Stimulated activated CD4-positive, alpha-beta T cell treated with anti-CD3 and anti-CD28 coated beads, Interleukin-1b, Interleukin-23, amount 100 ng/mL, for 1 hour (primary cell): ENCODE data around the gene FBXL7.

Experiments used
- DNase-seq, 2 donors: peaks; one replicate each; pipeline ENCODE4 v3.0.0-alpha.2; 2020; ENCODE audit warnings: low read depth in 2 of 2

FBXL7 gene

DNA sequence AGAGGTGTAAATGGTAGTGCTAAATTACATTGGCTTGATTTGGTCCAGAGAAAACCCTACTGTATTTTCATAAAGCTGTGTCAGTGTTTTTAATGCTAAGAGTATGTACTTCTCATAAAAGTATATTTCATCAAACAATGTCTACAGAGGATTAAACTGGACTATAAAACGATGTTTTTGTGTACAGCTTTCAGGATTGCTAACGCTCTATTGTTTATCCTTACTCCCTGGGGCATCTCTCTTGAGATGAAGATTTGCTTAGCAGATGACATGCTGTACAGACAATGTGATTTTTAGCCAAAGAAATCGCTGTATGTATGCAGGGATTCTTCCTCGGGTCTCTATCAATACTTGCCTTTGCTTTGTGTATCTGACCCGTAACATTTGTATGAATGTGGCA, 216.0 kb downstream of the FBXL7 start:
- DNase-seq: no peak

- no peak for DNase-seq
Observed at GRCh38 chr5:15717001-15717400, 217.0 kb downstream of the FBXL7 start.

DNA sequence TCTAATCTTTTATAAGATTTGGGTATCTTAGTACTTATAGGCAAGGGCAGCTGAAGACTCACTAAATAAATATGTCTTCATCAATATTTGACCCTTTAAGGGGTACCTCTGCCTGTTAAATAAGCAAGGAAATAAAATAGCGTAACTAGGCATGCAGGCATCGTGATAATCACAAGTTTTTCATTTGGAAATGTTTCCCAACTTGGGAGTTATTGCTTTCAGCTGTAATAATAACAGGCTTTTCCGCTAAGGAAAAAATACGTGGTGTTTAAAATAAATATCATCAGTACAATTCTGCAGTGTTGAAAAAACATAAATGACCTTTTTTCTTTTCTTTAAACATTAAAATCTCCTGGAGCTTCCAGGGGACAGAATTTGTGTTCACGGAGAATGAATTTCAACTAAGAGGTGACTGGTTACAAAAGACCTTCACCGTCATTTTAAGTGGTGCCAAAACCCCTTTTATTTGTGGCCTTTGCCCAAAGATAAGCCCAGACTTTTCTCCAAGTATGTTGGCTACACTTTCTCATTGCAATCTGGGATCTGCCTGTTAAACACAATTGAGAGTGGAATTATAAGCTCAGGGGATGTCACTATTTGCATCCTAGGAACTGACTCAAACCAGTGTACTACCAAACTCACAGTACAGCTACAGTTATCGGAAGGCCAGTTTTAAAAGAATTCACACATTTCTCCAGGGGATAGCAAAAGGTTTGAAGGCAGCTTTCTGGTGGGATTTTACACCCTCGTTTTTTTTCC, 218.6 kb downstream of the FBXL7 start:
- DNase-seq: no peak

GRCh38 chr5:15719784-15720183, 219.8 kb downstream of the FBXL7 start:
- DNase-seq: no peak

DNA sequence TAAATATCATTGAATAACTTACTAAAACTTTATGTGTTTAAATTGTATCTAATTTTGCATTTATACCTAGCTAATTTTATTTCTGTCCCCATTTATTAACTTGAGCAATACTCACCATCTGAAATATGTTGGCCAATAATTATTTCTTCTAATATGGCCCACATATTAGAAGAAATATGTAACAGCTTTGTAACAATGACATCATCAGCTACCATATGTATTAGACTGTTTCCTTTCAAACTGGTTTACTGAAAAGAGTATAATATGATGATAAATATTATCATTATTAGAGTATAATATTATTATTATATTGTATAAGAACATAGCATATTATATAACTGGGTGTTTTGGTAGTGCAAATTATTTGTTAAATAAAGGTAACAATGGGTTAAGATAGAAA, 220.5 kb downstream of the FBXL7 start:
- DNase-seq: no peak

- DNase-seq: no peak
Observed at GRCh38 chr5:15722305-15722704, 222.3 kb downstream of the FBXL7 start.

- DNase-seq: no peak
Observed at GRCh38 chr5:15727375-15727774, 227.4 kb downstream of the FBXL7 start.

DNA sequence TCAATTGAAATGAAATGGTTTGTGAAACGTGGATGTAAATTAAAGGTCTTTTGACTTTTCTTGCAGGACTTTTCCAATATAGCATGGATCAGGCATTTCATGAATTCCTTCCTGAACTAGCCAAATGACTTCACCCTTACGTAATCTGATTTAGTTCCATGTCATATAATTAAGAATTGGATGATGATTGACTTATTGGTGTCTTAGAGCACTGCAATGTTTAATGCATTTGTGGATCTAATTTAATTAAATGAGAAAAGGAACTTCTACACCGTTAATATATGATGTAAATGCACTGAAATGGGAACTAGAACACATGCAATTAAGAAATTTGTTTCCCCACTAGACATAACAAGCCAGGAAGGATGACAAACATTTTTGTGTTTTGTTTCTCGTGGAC, 228.8 kb downstream of the FBXL7 start:
- no peak for DNase-seq

DNA sequence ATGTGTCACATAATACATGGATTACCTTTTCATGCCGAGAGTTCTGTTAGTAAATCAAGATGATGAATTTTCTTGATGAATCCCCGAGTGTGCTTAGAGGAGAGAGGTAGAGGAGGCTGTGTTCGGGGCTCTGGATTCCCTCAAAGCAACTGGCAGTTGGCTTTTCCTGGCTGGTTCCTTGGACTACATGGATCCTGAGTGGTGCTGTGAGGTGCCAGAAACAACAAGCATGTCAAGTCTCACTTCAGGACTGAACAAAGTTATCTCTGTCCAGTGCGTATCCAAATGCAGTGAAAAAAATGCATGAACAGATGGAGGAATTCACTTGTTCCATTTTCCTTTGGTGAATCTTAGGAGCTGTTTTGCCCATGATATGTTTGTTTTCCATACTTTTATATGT, 231.7 kb downstream of the FBXL7 start:
- no peak for DNase-seq

DNA sequence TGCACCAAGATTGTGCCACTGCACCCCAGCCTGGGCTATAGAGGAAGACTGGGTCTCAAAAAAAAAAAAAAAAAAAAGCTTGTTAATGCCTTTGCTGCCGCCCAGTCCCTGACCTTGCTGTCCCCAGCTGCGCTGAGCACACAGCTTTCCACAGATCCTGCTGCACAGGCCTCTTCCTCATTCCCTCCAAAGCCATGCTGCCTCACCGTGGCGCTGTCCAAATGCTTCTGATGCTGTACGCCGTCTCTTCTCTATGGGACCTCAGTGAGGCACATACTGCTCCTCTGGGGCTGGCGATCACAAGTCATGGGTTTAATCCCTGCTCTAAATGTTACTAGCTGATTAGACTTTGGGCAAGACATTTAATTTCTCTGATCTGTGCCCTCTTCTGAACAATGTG, 234.1 kb downstream of the FBXL7 start:
- DNase-seq: no peak

DNA sequence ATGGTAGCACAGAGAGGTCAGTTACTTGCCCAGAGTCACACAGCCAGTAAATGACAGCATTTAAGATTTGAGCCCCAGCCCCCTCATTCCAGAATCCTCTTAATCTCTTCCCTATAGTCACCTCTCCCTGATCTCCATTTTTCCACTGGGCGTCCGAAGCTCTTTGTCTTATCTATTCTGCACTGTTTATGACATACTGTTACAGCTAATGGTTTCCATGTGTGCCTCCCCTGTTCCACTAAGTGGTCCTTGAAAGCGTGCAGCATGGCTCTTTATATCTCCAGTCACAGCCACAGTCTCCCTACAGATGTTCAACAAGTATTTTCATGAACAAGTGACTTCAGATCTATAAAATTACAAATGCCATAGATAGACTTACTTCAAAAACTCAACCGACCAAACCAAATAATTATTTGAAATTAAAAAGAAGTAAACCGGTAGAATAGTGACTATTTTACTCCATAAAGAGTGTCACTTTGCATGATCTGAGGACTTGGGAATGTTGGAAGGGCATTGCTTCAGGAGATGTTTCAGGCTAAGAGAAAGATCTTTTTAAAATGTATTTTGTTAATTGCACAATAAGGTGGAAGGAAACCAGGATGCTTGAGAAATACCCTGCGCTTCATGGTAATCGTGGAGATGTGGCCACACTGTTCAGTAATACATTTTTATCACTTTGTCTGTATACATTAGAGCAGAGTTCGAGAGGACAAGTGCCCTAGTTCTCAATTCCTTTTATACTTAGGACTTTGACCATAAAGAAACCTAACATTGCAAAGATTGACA, 237.2 kb downstream of the FBXL7 start:
- no peak for DNase-seq

DNA sequence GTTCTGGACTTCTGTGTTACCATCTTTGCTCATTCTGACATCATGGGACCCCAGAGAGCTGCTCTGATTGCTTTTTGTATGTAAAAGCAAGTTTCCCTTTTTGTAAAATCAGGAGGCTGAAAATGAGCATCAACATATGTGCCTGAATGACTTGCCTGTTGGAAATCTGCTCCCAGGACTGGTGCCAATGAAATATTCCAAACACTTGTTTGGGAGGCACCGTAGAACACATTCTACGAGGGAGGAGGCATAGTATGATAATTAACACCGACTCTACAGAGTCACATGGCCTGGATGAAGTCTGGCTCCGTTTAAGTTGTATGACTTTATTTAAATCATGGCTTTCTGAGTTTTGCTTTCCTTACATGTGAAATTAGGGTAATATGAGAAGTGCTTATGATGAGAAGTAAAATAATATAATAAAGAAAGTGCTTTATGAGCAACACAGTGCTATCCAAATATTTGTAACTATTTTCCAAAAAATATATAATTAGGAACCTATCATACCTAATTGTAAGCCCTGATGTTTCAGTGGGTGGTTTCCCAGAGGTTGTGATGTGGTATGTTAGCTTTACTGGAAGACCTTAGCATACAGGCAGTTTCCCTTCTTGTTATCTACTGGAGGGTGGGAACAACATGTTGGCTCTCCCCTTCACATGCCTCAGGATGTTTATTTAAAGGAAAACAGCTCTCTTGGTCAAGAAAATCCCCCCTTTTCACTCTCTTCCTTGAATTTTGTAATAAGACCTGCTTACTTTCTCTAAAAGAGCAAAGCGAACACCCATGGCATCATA, 238.1 kb downstream of the FBXL7 start:
- DNase-seq: no peak

- DNase-seq: no peak
Observed at GRCh38 chr5:15740383-15740782, 240.4 kb downstream of the FBXL7 start.

DNA sequence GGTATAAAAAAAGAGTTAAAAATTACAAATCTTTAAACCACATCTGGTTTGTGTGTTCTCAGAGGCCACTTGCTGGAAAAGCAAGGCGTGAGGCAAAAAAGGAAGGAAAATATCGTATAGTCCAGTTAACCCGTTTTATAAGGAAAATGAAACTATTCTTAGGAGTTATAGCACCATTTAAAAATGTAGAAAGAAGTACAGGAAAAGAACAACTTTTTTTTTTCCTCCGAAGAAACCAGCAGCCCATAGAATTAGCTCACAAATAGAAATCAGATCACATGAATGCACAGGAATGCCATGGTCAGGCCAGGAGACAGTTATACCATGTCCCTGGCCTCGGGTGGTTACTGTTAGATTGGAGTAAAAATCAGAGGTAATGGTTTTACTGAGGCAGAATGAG, 241.6 kb downstream of the FBXL7 start:
- no peak for DNase-seq

GRCh38 chr5:15746833-15747232, 246.9 kb downstream of the FBXL7 start:
- DNase-seq: no peak

DNA sequence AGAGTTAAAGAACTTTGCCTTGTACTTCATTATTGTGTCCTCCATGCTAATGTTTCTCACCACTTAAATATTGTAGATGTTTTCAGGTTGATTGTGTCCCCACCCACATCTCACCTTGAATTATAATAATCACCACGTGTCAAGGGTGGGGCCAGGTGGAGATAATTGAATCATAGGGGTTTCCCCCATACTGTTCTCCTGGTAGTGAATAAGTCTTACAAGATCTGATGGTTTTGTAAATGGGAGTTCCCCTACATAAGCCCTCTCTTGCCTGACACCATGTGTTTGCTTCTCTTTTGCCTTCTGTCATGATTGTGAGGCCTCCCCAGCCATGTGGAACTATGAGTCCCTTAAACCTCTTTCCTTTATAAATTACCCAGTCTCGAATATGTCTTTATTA, 248.3 kb downstream of the FBXL7 start:
- no peak for DNase-seq

- DNase-seq: no peak
Observed at GRCh38 chr5:15752663-15753285, 252.8 kb downstream of the FBXL7 start.

DNA sequence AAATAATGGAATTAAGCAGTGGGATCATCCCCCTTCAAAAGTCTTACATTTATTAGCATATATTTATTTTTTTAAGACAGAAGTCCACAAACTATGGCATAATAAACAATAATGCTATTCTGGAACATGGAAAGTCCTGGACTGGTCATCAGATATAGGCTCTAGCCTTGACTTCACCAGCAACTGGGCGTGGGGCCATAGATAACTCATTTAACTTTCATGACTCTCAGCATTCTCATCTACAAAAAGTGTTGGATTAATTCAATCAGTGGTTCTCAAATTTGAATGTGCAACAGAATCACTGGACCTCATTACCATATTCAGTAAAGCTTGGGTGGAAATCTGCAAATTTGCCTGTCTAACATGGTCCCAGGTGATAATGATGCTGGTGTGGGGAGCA, 253.8 kb downstream of the FBXL7 start:
- no peak for DNase-seq

GRCh38 chr5:15757103-15757502, 257.1 kb downstream of the FBXL7 start:
- no peak for DNase-seq

- DNase-seq: no peak
Observed at GRCh38 chr5:15757619-15758018, 257.6 kb downstream of the FBXL7 start.

DNA sequence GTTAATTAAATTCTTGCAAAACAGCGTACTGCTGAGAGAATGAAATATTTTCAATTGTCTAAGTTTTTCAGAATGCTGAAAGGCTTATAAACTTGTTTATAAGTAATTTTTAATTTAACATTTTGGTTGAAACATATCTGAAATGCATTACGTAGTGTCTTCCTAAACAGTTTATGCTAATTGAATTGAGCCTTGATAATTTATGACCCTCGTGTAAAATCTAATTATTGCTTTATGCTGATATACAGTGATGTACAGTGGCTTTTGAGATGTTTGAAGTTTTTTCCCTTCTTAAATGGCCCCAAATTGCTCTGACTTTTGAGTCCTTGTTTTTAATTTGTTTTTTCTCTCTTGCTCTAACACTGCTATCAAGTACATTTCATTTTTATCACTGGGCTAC, 262.7 kb downstream of the FBXL7 start:
- DNase-seq: no peak

DNA sequence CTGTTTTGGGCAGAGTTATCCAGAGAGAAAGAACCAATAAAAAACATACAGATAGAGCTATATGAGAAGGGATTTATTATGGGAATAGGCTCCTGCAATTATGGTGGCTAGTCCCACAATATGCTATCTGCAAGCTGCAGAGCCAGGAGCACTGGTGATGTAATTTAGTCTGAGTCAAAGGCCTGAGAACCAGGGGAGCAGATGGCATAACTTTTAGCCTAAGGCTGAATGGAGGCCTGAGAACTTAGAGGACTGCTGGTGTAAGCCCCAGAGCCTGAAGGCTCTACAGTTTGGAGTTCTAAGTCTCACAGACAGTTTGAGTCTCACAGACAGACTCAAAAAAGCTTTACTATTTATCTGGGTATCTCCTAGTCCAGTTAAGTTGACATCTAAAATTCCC, 263.8 kb downstream of the FBXL7 start:
- no peak for DNase-seq
